Measurements from ENCODE around the gene NDUFB2.

The NDUFB2 gene

DNA sequence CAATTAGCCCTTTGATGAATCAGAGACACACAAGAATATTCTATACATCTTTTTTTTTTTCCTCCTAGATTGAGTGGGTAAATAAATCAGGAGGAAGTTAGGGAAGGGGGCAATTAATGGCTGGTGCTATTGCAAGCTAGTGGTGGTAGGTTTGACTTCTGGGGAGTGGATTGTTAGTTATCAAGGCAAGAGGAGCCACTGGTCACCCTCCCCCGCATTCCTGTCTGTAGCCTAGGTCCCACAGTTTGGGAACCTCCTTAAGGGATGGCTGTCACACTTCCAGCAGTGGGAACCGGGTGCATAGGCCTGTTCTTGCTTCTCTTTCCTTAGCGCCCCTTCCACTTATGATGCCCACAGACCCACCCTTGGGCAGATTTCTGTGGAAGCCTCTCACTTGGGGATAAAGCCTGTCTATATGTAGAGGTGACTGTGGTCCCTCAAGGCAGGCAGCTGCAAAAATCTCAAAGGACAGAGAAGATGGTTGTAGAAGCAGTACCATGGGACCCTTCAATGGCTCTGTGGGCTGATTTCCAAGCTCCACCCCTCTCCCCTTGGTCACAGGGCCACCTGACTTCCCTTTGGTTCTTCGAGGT lies 26.1 kb upstream of the NDUFB2 start:
- H3K36me3 ChIP-seq = no peaks in the 10 kb centered on the region
- H3K4me3 ChIP-seq (ENCODE audit: low read depth in 1 of 2, low read length in 1 of 2) = no peak overlapping the region

GRCh38 chr7:140671966-140672365 lies 24.5 kb upstream of the NDUFB2 start:
- no peaks in the 10 kb centered on the region for H3K36me3 ChIP-seq
- H3K4me3 ChIP-seq (ENCODE audit: low read depth in 1 of 2, low read length in 1 of 2) = no peak overlapping the region
- peaks cover 19 to 29% of the 10 kb centered on the region in 2 experiments for H3K4me1 ChIP-seq (ENCODE audit: control insufficient read depth in 1 of 2, insufficient read depth in 1 of 2, low read depth in 1 of 2, low read length in 1 of 2)
- no peaks in the 10 kb centered on the region for H3K9me3 ChIP-seq
- H3K27ac ChIP-seq = no peak overlapping the region
- TF ChIP-seq, protein P1, sequence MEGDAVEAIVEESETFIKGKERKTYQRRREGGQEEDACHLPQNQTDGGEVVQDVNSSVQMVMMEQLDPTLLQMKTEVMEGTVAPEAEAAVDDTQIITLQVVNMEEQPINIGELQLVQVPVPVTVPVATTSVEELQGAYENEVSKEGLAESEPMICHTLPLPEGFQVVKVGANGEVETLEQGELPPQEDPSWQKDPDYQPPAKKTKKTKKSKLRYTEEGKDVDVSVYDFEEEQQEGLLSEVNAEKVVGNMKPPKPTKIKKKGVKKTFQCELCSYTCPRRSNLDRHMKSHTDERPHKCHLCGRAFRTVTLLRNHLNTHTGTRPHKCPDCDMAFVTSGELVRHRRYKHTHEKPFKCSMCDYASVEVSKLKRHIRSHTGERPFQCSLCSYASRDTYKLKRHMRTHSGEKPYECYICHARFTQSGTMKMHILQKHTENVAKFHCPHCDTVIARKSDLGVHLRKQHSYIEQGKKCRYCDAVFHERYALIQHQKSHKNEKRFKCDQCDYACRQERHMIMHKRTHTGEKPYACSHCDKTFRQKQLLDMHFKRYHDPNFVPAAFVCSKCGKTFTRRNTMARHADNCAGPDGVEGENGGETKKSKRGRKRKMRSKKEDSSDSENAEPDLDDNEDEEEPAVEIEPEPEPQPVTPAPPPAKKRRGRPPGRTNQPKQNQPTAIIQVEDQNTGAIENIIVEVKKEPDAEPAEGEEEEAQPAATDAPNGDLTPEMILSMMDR (IDR thresholded peaks at IDR 0.05) = no peak
- H3K27me3 ChIP-seq = no peaks in the 10 kb centered on the region

More for the DNA sequence above, 26.1 kb upstream of the NDUFB2 start:
- TF ChIP-seq, protein P1 (IDR thresholded peaks at IDR 0.05) = no peak
- H3K27ac ChIP-seq = no peak overlapping the region
- peaks cover 16 to 27% of the 10 kb centered on the region in 2 experiments for H3K4me1 ChIP-seq (ENCODE audit: control insufficient read depth in 1 of 2, insufficient read depth in 1 of 2, low read depth in 1 of 2, low read length in 1 of 2)
- H3K9me3 ChIP-seq = no peaks in the 10 kb centered on the region
- H3K27me3 ChIP-seq = no peaks in the 10 kb centered on the region

DNA sequence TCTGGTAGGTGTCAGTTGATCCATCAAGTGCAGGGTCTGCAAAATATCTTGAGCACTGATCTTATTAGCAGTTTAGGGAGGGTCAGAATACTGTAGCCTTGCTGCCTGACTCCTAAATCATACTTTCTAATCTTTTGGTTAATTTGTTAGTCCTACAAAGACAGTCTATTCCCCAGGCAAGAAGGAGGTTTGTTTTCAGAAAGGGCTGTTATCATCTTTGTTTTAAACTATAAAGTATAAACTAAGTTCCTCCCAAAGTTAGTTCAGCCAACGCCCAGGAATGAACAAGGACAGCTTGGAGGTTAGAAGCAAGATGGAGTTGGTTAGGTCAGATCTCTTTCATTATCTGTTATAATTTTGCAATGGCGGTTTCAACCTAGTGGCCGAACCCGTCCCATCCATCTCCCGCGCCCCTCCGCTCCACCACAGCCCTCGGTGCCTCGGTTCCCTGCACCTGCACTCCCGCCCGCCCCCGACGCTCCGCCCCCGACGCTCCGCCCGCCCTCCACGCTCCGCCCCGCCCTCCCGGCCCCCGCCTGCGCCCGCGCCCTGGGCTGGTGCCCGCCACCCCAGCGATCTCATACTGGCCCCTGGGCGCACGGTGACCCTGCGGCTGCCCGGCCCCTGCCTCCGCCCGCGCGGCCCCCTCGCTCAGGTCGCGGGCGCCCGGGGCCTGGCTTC lies 24.0 kb upstream of the NDUFB2 start, which contains the start of gene ADCK2:
Gene ADCK2, plus strand, starts transcription at position 564 of the 681 bp plus-strand sequence. CDS start 386 bp downstream, outside the sequence.
- TF ChIP-seq, protein P1 (IDR thresholded peaks at IDR 0.05) = no peak
- Histone ChIP-seq H3K4me1 (ENCODE audit: control insufficient read depth in 1 of 2, insufficient read depth in 1 of 2, low read depth in 1 of 2, low read length in 1 of 2) (peaks cover 19 to 29% of the 10 kb centered on the region in 2 experiments), H3K9me3 (no peaks in the 10 kb centered on the region), H3K27ac (peak within 1 kb of the TSS; percentile 69), H3K27me3 (no peaks in the 10 kb centered on the region), H3K4me3 (ENCODE audit: low read depth in 1 of 2, low read length in 1 of 2) (peak within 1 kb of the TSS; percentile 75 to 83), H3K36me3 (no peaks in the 10 kb centered on the region)

DNA sequence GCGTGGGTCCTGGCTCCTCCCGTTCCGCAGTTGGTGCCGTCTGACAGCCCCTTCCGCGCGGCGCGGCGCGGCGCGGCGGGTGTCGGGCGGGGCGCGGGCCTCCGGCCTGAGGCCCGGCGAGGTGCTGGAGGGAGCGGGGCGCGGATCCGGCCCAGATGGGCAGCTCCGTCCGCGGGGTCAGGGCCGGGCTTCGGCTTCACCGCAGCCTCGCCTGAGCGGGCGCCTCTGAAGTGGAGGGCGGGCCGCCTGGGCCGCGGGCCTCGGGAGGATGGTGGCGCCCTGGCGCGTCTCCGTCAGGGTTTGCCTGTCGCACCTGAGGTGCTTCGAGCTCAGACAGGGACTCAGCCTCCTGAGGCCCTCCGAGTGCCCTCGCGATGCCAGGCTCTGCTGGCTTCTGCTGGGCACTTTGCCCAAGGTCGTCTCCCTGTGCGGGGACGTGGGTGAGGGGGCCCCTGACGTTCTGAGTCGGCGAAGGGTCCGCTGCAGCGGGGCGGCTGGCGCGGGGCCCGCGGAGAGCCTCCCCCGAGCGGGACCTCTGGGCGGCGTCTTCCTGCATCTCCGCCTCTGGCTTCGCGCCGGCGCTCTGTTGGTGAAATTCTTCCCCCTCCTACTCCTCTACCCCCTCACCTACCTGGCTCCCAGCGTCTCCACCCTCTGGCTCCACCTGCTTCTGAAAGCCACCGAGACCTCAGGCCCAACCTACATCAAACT lies 23.3 kb upstream of the NDUFB2 start:
- H3K27ac ChIP-seq = peak overlapping the region; percentile 69
- H3K36me3 ChIP-seq = no peaks in the 10 kb centered on the region
- H3K4me1 ChIP-seq (ENCODE audit: control insufficient read depth in 1 of 2, insufficient read depth in 1 of 2, low read depth in 1 of 2, low read length in 1 of 2) = peaks cover 19 to 29% of the 10 kb centered on the region in 2 experiments
- TF ChIP-seq, protein P1 (IDR thresholded peaks at IDR 0.05) = no peak
- no peaks in the 10 kb centered on the region for H3K27me3 ChIP-seq
- no peaks in the 10 kb centered on the region for H3K9me3 ChIP-seq
- peak overlapping the region; percentile 75 to 83 for H3K4me3 ChIP-seq (ENCODE audit: low read depth in 1 of 2, low read length in 1 of 2)

- H3K27ac ChIP-seq = peak overlapping the region; percentile 69
- H3K4me1 ChIP-seq (ENCODE audit: control insufficient read depth in 1 of 2, insufficient read depth in 1 of 2, low read depth in 1 of 2, low read length in 1 of 2) = peaks cover 19 to 29% of the 10 kb centered on the region in 2 experiments
- H3K4me3 ChIP-seq (ENCODE audit: low read depth in 1 of 2, low read length in 1 of 2) = peak overlapping the region; percentile 75 to 83
- H3K27me3 ChIP-seq = no peaks in the 10 kb centered on the region
- H3K36me3 ChIP-seq = no peaks in the 10 kb centered on the region
- TF ChIP-seq, protein P1 (IDR thresholded peaks at IDR 0.05) = no peak
- H3K9me3 ChIP-seq = no peaks in the 10 kb centered on the region
These were observed 22.7 kb upstream of the NDUFB2 start for GRCh38 chr7:140673774-140674155.

Data from neutrophil (primary cell).